ENCODE measurements around the gene ASB2.

Gene ASB2

DNA sequence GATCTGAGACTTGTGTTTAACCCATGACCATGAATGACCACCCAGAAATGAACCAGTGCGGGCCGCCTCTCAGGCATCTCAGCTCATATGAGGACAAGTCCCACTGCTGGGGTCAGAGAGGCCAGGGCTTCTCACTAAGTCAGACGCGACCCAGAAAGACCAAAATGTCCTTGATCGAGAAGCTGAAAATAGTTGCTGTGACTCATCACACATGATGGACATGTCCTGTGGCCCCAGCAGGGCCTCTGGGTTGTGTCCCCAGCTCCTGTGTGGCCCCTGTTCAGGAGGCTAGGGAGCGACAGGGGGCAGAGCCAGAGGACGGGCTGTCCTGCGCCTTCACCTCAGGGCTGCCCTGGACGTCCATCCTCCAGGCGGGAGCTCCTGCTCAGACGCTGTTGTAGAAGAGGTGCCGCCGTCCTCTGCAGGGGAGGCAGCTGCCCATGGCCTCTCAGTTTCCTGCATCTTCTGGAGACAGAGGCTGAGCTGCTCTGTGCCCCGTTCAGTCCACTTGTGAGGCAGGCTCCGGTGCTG is 78.2 kb downstream of the ASB2 start:
- DNase-seq, result no peak

DNA sequence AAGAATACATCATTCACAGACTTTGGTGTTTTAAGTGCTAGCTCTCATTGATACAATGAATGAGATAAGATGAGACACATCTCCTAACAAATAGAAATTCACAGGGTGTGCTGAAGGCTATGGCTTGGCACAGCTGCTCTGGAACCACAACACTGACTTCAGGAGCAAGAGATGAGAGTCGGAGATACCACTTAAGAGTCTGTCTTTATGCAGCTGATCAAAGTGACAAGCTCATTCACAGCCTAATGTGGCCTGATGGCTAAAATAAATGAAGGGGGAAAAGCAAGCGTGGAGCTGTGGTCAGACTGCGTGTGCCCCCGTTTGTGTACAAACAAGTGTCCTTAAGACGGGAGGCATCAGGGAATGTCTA is 78.9 kb downstream of the ASB2 start:
- no peak for DNase-seq

DNA sequence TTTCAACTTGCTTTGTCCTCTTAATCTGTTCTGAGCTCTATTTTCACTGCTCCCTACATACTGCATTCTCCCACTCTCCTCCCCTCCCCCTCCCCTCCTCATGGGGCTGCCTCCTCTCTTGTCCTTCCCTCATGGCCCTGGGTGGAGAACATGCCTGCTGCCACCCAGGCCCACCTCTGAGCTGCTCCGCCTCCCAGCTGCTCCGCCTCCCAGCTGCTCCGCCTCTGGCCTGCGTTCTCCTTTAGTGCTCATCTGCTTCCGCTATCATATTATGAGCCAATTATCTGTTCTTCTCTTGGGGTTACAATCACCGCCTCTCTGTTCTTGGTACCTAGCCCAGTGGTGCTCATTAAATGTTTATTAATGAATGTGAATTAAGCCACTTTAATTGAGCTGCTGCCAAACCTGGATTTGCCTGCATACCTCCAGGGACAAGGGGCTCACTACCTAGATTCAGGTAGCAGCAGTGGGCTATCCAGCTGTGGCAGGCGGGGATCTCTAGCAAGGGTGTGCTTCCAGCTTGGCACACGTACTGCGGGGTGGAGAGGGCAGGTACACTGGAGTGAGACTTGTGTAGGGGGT is 81.3 kb downstream of the ASB2 start:
- no peak for DNase-seq

DNA sequence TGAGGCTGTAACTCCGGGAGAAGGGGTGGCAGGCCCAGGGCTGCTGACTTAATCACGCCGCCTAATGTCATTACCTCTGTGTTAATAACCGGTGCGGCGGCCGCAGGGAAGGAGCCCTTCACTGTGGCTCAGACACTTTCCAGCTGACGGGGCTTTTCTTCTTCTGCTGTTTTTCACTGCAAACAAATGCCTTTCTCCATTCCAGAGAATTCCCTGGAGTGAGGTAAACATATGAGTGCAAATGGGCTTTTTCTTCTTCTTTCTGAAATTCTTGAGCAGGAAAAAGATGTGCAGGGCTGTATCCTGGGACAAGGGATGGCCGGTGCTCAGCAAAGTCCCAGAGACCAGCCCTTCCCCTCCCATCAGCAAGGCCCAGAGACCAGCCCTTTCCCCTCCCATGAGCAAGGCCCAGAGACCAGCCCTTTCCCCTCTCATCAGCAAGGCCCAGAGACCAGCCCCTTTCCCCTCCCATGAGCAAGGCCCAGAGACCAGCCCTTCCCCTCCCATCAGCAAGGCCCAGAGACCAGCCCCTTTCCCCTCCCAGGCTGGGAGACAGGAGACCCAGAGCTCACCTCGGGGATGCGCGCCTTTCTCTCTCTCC is 82.6 kb downstream of the ASB2 start:
- DNase-seq, result no peak

DNA sequence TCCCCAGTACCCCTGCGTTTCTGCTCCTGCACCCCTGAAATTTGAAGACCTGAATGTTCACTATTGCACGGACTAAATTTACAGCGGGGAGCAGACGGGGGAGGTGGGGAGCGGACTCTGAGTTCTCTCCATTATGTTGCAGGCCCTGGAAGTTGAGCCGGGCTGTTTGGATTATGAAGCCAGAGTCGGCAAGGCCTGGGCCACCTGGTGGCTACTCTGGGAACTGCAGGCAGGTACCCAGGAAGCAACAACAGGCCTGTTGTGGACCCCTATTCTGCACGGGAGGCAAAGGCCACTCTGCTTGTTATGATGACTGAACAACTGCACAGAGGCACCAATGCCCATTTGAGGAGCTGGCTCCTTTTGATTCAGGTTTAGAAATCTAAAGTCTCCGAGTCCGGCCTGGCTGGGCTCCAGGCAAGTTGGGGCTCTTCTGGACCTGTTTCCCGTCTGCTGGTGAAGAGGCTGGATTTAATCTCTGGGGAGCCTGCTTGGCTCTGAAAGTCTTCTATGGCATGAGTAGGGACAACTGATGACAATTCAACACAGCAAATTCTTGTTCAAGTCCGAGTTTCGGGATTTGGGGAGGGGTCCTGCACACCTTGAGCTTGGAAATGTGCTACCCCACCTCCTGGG is 83.3 kb downstream of the ASB2 start:
- peak; percentile 48 for DNase-seq

DNA sequence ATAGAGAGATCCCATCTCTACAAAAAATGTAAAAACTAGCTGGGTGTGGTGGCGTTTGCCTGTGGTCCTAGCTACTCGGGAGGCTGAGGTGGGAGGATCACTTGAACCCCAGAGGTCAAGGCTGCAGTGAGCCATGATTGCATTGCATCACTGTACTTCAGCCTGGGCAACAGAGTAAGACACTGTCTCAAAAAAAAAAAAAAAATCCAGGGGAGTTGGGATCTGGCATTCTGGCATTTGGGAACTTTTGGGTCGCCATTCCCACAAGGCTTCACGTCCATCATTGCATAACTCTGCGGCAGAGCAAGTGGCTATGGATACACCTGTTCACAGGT is 83.9 kb downstream of the ASB2 start:
- DNase-seq, result no peak

DNA sequence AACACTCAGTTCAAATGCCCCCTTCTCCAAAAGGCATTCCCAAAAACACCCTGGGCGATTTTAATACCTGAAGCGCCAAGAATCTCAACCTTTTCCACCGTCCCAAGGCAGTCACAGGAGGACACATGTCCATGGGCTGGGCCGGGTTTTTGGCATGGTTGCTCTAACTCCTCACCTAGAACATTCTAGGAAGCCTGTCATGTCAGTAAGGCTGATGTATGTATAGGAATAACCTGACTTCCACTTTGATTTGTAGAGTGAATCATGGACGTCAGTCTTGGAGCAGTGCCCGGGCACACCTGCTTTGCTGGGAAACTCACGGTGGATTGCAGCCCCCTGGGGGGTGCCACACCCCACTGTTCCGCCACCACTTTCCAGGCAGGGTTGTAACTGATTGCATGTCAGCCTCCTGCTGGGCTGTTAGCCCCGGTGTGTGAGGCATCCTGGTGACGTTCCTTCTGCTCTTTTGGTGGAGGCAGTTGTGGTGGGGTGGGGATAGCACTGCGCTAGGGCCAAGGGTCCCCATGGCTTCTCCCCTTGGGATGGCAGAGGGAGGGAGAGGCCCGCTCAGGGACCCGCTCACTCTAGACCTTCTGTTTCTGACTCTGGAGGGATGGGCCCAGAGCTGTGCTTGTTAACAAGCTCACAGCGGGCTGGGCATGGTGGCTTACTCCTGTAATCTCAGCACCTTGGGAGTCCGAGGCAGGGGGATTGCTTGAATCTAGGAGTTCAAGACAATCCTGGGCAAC is 84.4 kb downstream of the ASB2 start:
- no peak for DNase-seq

DNA sequence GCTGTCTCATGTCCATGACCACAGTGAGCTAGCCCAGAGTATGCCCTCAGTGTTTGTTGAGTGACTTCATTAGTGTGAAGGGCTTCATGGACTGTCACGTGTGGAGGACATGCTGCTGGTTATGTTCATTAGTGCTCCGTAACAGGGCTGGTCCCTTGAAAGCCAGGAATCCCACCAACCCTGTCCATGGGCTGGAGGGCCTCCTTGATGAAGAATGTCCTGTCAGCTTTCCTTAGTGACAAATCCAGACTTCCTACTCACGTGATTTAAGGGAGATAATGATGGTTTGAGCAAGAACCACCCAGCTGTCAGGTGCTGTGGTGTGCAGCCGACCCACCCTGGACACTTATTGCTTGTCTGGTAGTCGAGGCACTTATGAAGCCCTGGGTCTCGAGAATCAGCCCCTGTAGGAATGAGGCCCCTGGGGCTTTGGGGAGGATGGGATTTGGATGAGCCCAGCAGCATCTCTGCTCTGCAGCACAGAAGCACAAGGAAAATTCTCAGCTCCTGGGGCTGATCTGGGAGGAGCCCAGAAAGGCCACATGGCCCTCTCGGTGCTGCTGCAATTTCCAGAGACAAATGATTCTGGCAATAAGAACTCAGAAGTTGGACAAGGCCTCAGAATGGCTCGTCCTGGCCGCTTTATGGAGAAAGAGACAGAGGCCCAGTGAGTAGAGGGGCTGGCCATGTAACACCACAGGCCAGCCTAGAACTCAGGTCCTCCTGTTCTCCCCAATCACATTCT is 86.5 kb downstream of the ASB2 start:
- no peak for DNase-seq

DNA sequence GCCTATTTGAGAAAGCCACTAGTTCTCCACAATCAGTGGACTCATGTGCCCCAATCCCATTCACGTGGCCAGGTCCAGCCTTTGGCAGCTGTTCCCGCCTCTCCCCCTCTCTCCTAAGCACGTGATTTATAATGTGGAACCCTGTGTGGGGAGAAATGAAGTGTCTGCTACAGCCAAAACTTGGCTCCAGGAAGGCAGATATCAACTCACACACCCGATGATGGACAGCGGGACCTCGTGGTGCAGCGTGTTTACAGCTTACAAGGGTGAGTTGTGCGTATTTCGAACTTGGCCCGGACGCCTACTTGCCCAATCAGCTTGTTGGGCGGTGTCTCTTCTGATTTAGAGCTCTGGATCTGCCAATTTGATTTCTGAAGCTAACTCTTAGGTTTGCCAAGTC is 87.4 kb downstream of the ASB2 start:
- no peak for DNase-seq

DNA sequence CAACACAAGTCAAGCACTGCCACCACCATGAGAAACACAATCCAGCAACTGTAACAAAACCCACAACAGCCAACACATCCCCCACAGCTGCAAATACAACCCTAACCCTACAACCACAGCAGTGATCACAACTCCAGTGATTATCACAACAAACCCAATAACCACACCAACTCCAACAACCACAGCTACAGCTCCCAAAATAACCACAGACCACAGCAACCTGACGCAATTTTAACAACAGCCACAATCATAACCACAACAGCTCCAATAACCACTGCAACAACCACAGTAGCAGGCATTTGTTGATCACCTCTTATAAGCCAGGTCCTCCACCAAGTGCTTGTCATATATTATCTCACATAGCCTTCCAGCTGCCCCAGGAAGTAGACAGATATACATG is 91.4 kb downstream of the ASB2 start:
- no peak for DNase-seq
